ENCODE results near the gene OLFML2B.

Gene OLFML2B

DNA sequence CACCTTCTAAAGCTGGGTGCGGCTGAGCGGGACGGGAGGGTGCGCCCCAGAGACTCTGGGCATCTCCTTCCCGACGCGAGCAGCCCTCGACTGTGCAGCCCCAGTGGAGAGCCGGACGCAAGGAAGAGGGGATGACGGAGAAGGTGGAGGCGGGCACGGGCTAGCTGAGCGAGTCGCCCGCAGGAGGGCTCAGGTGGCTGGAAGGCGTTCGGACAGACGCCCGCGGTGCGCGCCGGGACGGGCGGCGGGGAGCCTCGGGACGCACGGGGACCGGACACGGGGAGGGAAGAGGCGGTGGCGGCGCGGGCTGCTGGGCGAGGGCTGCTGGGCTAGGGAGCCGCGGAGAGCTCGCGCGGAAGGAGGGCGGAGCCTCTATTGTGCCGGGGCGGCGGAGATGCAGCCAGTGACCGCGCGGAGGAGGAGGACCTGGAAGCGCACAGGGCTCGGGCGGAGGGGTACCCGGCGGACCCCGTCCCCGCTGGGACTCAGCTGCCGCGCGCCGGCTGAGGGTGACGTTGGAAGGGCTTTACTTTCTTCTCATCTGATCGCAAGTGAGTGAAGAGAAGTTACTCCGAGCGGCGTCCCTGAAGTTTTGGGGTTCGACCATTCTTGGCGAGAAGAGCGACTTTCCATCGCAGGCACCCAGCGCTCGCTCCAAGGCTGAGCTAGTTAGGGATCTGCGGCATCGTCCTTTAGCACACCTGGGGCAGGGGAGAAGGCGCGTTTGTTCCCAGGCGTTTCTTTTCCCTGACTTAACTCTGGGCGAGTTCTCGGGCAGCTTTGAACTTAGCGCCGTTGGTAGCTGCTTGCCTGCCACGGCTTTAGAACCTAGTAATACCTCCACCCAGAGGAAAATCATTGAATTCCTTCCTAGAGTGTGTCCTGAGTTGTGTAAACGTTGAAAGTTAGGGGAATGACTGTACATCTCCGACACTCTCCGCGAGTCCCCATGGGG, at the start of gene OLFML2B:
Gene OLFML2B, minus strand, starts transcription at position 323 of the 955 bp plus-strand sequence. CDS start 439 bp downstream, outside the sequence.
- TF ChIP-seq CTCF (IDR thresholded peaks at IDR 0.05; ENCODE audit: insufficient read depth, low read length, missing control alignments): peak; percentile 39
- ChIA-PET POLR2A (interaction anchor here (0.6 to 1.6 kb wide), 4 partner anchors 21 to 231 kb away, joined by 3 to 4 read pairs (median 3); no protein-coding TSS in a partner anchor), CTCF (interaction anchor here (0.6 to 23.1 kb wide), 28 partner anchors 8 to 267 kb away, joined by 3 to 797 read pairs (median 4); no protein-coding TSS in a partner anchor)
- peak within 1 kb of the TSS; percentile 77 for H3K4me3 ChIP-seq (ENCODE audit: low read depth, low read length)
- peak; percentile 46 for DNase-seq (ENCODE audit: low read depth, low spot score)

DNA sequence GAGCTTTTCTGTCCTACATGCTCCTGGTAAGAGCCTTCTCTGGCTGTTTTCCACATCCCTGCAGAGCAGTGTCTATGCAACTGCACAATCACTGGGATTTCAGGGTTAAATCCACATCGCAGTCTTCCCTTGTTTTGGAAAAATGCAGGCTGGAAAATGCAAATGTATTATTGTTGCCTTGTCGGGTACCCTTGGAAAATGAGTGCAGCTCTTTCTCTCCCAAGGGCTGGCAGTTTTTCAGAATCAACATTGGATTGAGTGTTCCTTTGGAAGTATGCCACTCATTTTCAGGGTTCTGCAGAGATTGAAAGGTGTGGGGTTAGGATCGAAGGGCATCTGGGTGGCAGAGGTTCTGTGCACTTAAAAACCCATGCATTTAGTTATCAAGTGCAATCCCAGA, 49.1 kb upstream of the OLFML2B start:
- H3K4me3 ChIP-seq (ENCODE audit: low read depth, low read length): no peak overlapping the region
- TF ChIP-seq CTCF (IDR thresholded peaks at IDR 0.05; ENCODE audit: insufficient read depth, low read length, missing control alignments): no peak
- no peak for DNase-seq (ENCODE audit: low read depth, low spot score)
- ChIA-PET CTCF (no interaction called here), POLR2A (no interaction called here)

DNA sequence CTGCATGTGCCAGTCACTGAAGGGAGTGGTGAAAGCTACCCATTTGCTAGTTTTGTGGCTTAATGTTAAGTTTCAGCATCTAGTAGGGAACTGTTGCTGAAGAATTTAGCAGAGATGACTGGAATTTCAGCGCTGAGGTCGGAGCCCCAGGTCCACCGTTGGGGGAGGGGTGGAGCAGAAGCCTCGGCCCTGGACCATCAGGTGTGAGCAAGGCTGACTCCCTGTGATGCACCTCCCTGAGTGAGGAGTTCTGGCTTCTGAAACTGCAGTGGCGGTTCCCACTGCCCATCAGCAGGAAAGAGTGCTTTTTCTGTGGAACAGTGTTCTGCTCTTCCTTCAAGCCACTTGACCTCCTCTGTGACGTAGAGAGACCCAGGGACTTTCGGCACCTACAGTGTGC, 47.2 kb upstream of the OLFML2B start:
- no peak for DNase-seq (ENCODE audit: low read depth, low spot score)
- CTCF ChIA-PET: no interaction called here
- POLR2A ChIA-PET: no interaction called here
- TF ChIP-seq CTCF (IDR thresholded peaks at IDR 0.05; ENCODE audit: insufficient read depth, low read length, missing control alignments): no peak
- H3K4me3 ChIP-seq (ENCODE audit: low read depth, low read length): no peak overlapping the region

DNA sequence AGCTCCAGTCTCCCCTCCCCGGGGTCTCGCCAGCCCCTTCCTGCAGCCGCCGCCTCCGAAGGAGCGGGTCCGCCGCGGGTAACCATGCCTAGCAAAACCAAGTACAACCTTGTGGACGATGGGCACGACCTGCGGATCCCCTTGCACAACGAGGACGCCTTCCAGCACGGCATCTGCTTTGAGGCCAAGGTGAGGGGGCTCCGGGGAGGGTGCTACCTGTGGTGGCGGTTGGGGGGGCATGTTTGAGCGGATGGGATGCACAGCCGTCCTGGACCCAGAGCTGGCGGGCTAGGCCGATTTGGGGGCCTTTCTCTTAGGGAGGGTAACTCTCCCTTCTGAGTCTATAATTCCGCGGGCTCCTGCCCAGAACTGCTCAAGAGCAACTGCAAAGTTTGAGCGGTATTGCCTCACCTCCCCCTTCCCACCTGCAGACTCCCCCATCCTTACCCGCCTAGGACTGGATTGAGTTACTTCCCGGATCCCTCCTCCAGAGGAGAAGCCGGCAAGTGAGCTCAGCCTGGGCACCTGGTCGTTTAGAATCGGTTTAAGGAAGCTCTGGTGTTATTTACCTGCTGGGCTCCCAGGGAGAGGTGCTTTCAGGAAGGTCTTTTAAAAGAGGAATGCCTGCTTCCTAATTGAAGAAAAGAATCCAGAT, 46.6 kb upstream of the OLFML2B start:
- TF ChIP-seq CTCF (IDR thresholded peaks at IDR 0.05; ENCODE audit: insufficient read depth, low read length, missing control alignments): no peak
- ChIA-PET POLR2A (no interaction called here), CTCF (no interaction called here)
- H3K4me3 ChIP-seq (ENCODE audit: low read depth, low read length): peak overlapping the region; percentile 55
- no peak for DNase-seq (ENCODE audit: low read depth, low spot score)

- H3K4me3 ChIP-seq (ENCODE audit: low read depth, low read length): peak within 1 kb of the TSS; percentile 55
- DNase-seq (ENCODE audit: low read depth, low spot score): no peak
- no peak for TF ChIP-seq CTCF (IDR thresholded peaks at IDR 0.05; ENCODE audit: insufficient read depth, low read length, missing control alignments)
- ChIA-PET CTCF (interaction anchor here (1.8 kb wide), 1 partner anchor 13 kb away, joined by 10 read pairs; no protein-coding TSS in a partner anchor), POLR2A (no interaction called here)
These were observed 45.8 kb upstream of the OLFML2B start, which contains the start of gene NOS1AP for GRCh38 chr1:162069334-162070093. TSS of gene NOS1AP (plus strand) at chr1:162069691. CDS start at chr1:162070178, 487 bp downstream.

Data from AG04449 (cell line).